HepG2 (cell line): ENCODE measurements around the gene AGBL2. TPM values are rescaled to one million over a fixed set of nuclear protein-coding genes. Genes with fewer than 3 reads are reported as not detected.

Experiments used
- ATAC-seq: fragments of 200-7000 bp; cut with Tn5 transposase; 3 replicates; pipeline ENCODE4 v1.9.1; 2020; ENCODE audit warnings: mild to moderate bottlenecking, moderate library complexity
- BruUV-seq: library from RNA; stranded (reverse); fragments of 400-500 nt; replicated peaks from 2 replicates; lab custom pipeline; 2021; lab: Mats Ljungman, UMichigan
- CTCF ChIA-PET: fragments of 300-600 bp; formaldehyde crosslinking; extraction: SDS; loops from one replicate; lab custom pipeline; 2021; ENCODE audit warnings: low total read pairs, inconsistent platforms, low intra/inter-chr PET ratio; lab: Yijun Ruan, JAX
- POLR2A ChIA-PET: fragments of 350-600 bp; sonication (Branson Sonifier 250); formaldehyde crosslinking; loops from one replicate; lab custom pipeline; 2020; ENCODE audit warnings: antibody characterized with exemption, inconsistent platforms; lab: Yijun Ruan, JAX
- DNase-seq: peaks from one replicate; pipeline ENCODE4 v3.0.0-alpha.2; 2015; ENCODE audit warnings: low spot score
- FAIRE-seq: peaks from 3 replicates; lab custom pipeline; 2011; peaks lifted over from hg19 to GRCh38; lab: Jason Lieb, UNC
- H2AFZ ChIP-seq: one replicate; pipeline ENCODE4 v1.6.1; 2011; ENCODE audit warnings: low read length, inconsistent platforms
- H3K27ac ChIP-seq: fragments of 300-600 bp; 3 replicates; pipeline ENCODE4 v1.8.0; 2011; ENCODE audit warnings: mixed run types, mild to moderate bottlenecking, mixed read lengths, low read length, inconsistent platforms; ENCODE audit not compliant: insufficient read depth; ENCODE audit errors: extremely low read length
- H3K27me3 ChIP-seq, 2 experiments: fragments of 200-600 bp in 1 of 2; 2 replicates in 1 of 2; 3 replicates in 1 of 2; pipeline versions ENCODE4 v1.6.0 to v1.8.0; 2011; ENCODE audit warnings: low read length in 2 of 2, mild to moderate bottlenecking in 2 of 2, moderate library complexity in 2 of 2, inconsistent platforms in 1 of 2; ENCODE audit not compliant: insufficient read depth in 2 of 2, control insufficient read depth in 1 of 2
- H3K36me3 ChIP-seq, 2 experiments: fragments of 200-600 bp in 1 of 2; replicated peaks in 1 of 2; 2 replicates in 1 of 2; 3 replicates in 1 of 2; pipeline versions ENCODE4 v1.5.1 to v1.8.0; 2011; ENCODE audit warnings: low read length in 2 of 2, inconsistent platforms in 1 of 2; ENCODE audit not compliant: insufficient read depth in 2 of 2, control insufficient read depth in 1 of 2
- H3K4me1 ChIP-seq: 2 replicates; pipeline ENCODE4 v1.5.1; 2012; ENCODE audit warnings: low read length, inconsistent platforms; ENCODE audit not compliant: insufficient read depth
- H3K4me2 ChIP-seq: 2 replicates; pipeline ENCODE4 v1.6.0; 2011; ENCODE audit warnings: low read depth, low read length, inconsistent platforms
- H3K4me3 ChIP-seq, 3 experiments: fragments of 200-600 bp in 1 of 3; sonication (generic), shearing (Covaris generic) in 1 of 3; replicated peaks in 1 of 3; 2 replicates each; pipeline ENCODE4 v1.5.1; 2011 to 2016; ENCODE audit warnings: low read length in 3 of 3, inconsistent platforms in 2 of 3, low read depth in 2 of 3, mild to moderate bottlenecking in 2 of 3, control low read depth in 1 of 3, mixed read lengths in 1 of 3; ENCODE audit not compliant: insufficient read depth in 1 of 3
- H3K79me2 ChIP-seq: one replicate; pipeline ENCODE4 v1.6.1; 2011; ENCODE audit warnings: low read length, inconsistent platforms; ENCODE audit not compliant: insufficient read depth
- H3K9ac ChIP-seq: 2 replicates; pipeline ENCODE4 v1.6.0; 2011; ENCODE audit warnings: mild to moderate bottlenecking, low read depth, low read length, inconsistent platforms; ENCODE audit not compliant: insufficient read depth
- H3K9me3 ChIP-seq: 2 replicates; pipeline ENCODE4 v1.5.1; 2012; ENCODE audit warnings: mild to moderate bottlenecking, low read length
- H4K20me1 ChIP-seq: 2 replicates; pipeline ENCODE4 v1.6.0; 2011; ENCODE audit warnings: inconsistent platforms, mild to moderate bottlenecking, low read length, moderate library complexity; ENCODE audit not compliant: insufficient read depth
- CAMTA2 ChIP-seq: sonication (generic); formaldehyde crosslinking; IDR thresholded peaks from 2 replicates; pipeline ENCODE4 v1.4.0; 2020; ENCODE audit warnings: mild to moderate bottlenecking, missing genetic modification reagents, borderline replicate concordance
- CREB1 ChIP-seq, 2 experiments: fragments of 450-650 bp in 1 of 2; IDR thresholded peaks; 2 replicates each; pipeline ENCODE4 v1.6.1; 2016 to 2017; ENCODE audit warnings: control low read depth in 1 of 2, mild to moderate bottlenecking in 1 of 2, missing compliant biosample characterization in 1 of 2, missing genetic modification characterization in 1 of 2
- FOXO1 ChIP-seq: sonication (generic); formaldehyde crosslinking; IDR thresholded peaks from 2 replicates; pipeline ENCODE4 v1.4.0; 2020; ENCODE audit warnings: missing genetic modification reagents
- HMG20A ChIP-seq: IDR thresholded peaks from 2 replicates; pipeline ENCODE4 v1.6.1; 2016; ENCODE audit warnings: borderline replicate concordance
- NFE2L1 ChIP-seq: sonication (generic); formaldehyde crosslinking; IDR thresholded peaks from 2 replicates; pipeline ENCODE4 v1.4.0; 2020; ENCODE audit warnings: missing genetic modification reagents, mild to moderate bottlenecking, borderline replicate concordance
- SP140L ChIP-seq: sonication (generic); formaldehyde crosslinking; IDR thresholded peaks from 2 replicates; pipeline ENCODE4 v1.4.0; 2020; ENCODE audit warnings: missing genetic modification reagents, borderline replicate concordance
- TOE1 ChIP-seq: sonication (generic); formaldehyde crosslinking; IDR thresholded peaks from 2 replicates; pipeline ENCODE4 v1.4.0; 2020; ENCODE audit warnings: mild to moderate bottlenecking, missing genetic modification reagents
- ZBTB21 ChIP-seq: sonication (generic); formaldehyde crosslinking; IDR thresholded peaks from 2 replicates; pipeline ENCODE4 v1.4.0; 2020; ENCODE audit warnings: missing genetic modification reagents
- ZNF235 ChIP-seq: sonication (generic); formaldehyde crosslinking; IDR thresholded peaks from 2 replicates; pipeline ENCODE4 v1.8.1; 2023; ENCODE audit warnings: mild to moderate bottlenecking, missing genetic modification reagents, borderline replicate concordance
- ZNF274 ChIP-seq: sonication (generic); formaldehyde crosslinking; IDR thresholded peaks from 2 replicates; pipeline ENCODE4 v1.5.1; 2020; ENCODE audit warnings: mild to moderate bottlenecking, missing genetic modification reagents
- ZNF331 ChIP-seq: sonication (generic); formaldehyde crosslinking; IDR thresholded peaks from 2 replicates; pipeline ENCODE4 v1.4.0; 2020; ENCODE audit warnings: missing genetic modification reagents
- ZNF749 ChIP-seq: sonication (generic); formaldehyde crosslinking; IDR thresholded peaks from 2 replicates; pipeline ENCODE4 v1.8.0; 2022; ENCODE audit warnings: mild to moderate bottlenecking, missing genetic modification reagents, moderate library complexity, borderline replicate concordance
- WGBS: methylation state at CpG from one replicate; pipeline ENCODE4 v1.1.6; 2017; ENCODE audit warnings: low lambda C conversion rate; 5-methylcytosine and 5-hydroxymethylcytosine counted together
- in situ Hi-C: cut with HindIII; loops from 2 replicates; pipeline ENCODE4 v1.10.0; 2017; ENCODE audit warnings: low pct_unique_long_range_greater_than_20kb; ENCODE audit not compliant: extremely low pct_ligation_motif_present
- intact Hi-C: fragments of 100-400 bp; cut with micrococcal nuclease; formaldehyde crosslinking; loops from one replicate; pipeline ENCODE4 v1.10.0; 2022; ENCODE audit not compliant: unreplicated experiment
- polyA plus RNA-seq, 8 experiments: library from polyadenylated mRNA; depleted of rRNA in 3 of 8; stranded (reverse) in 7 of 8; unstranded in 1 of 8; fragments of >200 nt; fragmentation: Illumina TruSeq in 4 of 8; extraction: Trizol in 4 of 8; gene quantifications; 2 replicates each; pipeline versions ENCODE4 v1.2.1 to v1.2.3, GENCODE V29; 2011 to 2016; ENCODE audit warnings: low read depth in 4 of 8, missing spikeins in 1 of 8, mixed read lengths in 1 of 8; ENCODE audit not compliant: insufficient read depth in 1 of 8
- total RNA-seq, 5 experiments: library from RNA; depleted of rRNA; stranded (reverse); fragments of >200 nt; fragmentation: Illumina TruSeq; extraction: Trizol; gene quantifications; 2 replicates each; pipeline ENCODE4 v1.2.3, GENCODE V29; 2016; ENCODE audit warnings: low read depth in 1 of 5
- TF ChIP-seq, protein P1 (sequence below): sonication (generic); formaldehyde crosslinking; IDR thresholded peaks from 2 replicates; pipeline ENCODE4 v1.5.0; 2020; ENCODE audit warnings: missing genetic modification reagents
- TF ChIP-seq, protein P2 (sequence below): sonication (generic); formaldehyde crosslinking; IDR thresholded peaks from 2 replicates; pipeline ENCODE4 v1.4.0; 2020; ENCODE audit warnings: missing genetic modification reagents
- TF ChIP-seq, protein P3 (sequence below): sonication (generic); formaldehyde crosslinking; IDR thresholded peaks from 2 replicates; pipeline ENCODE4 v1.4.0; 2020; ENCODE audit warnings: missing genetic modification reagents
- TF ChIP-seq, protein P4 (sequence below): sonication (generic); formaldehyde crosslinking; IDR thresholded peaks from 2 replicates; pipeline ENCODE4 v1.4.0; 2020; ENCODE audit warnings: mild to moderate bottlenecking, missing genetic modification reagents

The AGBL2 gene
- total and polyA plus RNA-seq, 2 of the 13 experiments (the other 11 are each of a cell fraction or from before 2014, with no cell fraction given): 1.6 to 5.7 TPM

DNA sequence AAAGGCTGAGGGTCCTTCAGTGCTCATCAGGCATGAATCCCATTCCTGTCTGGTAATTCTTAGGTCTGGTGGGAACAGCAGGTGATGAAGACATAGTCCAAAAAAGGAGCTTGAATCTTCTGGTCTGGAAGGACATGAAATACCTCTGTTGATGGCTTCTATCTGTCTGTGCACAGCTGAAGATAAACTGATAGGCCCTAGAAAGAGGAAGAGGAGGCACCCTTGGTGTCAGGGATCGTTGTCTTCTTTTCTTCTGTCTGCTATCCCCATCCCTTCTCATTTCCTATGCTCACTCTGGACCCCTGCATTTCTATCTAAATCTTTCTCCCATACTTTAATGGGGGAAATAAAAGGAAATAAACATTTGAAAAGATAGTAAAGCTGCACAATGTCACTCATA lies 9.4 kb downstream of the AGBL2 start (continued):
- TF ChIP-seq, protein P1, sequence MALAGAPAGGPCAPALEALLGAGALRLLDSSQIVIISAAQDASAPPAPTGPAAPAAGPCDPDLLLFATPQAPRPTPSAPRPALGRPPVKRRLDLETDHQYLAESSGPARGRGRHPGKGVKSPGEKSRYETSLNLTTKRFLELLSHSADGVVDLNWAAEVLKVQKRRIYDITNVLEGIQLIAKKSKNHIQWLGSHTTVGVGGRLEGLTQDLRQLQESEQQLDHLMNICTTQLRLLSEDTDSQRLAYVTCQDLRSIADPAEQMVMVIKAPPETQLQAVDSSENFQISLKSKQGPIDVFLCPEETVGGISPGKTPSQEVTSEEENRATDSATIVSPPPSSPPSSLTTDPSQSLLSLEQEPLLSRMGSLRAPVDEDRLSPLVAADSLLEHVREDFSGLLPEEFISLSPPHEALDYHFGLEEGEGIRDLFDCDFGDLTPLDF (CRISPR knock-in tag): no peak
- no peak for TF ChIP-seq ZNF274
- TF ChIP-seq, protein P2, sequence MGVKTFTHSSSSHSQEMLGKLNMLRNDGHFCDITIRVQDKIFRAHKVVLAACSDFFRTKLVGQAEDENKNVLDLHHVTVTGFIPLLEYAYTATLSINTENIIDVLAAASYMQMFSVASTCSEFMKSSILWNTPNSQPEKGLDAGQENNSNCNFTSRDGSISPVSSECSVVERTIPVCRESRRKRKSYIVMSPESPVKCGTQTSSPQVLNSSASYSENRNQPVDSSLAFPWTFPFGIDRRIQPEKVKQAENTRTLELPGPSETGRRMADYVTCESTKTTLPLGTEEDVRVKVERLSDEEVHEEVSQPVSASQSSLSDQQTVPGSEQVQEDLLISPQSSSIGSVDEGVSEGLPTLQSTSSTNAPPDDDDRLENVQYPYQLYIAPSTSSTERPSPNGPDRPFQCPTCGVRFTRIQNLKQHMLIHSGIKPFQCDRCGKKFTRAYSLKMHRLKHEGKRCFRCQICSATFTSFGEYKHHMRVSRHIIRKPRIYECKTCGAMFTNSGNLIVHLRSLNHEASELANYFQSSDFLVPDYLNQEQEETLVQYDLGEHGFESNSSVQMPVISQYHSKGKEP (CRISPR knock-in tag): no peak
- TF ChIP-seq ZNF331 (CRISPR knock-in tag): no peak
- no peak for TF ChIP-seq SP140L (CRISPR knock-in tag)
- no peak for TF ChIP-seq CREB1 (IDR thresholded peaks at IDR 0.05)
- TF ChIP-seq CREB1 (CRISPR knock-in tag; IDR thresholded peaks at IDR 0.05): no peak
- no peak for TF ChIP-seq FOXO1 (CRISPR knock-in tag)

DNA sequence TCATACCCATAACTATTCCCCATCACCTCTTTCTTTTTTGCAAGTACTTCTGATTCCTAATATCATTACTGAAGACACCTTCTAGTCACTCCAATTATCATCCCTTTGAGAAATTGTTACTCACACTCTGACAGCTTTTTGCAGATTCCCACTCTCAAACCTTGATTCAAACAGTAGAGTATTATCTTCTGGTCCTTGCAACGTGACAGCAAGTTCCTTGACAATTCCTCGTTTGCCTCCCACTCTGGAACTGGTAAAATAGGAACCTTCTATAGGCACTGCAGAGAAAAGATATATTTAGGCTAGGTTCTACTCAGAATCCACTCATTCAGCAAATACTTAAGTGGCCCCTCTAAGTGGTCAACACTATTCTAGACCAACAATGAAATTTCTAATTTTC lies 23.2 kb downstream of the AGBL2 start:
- 33% methylated on average over 2 of the region's 2 CpGs for WGBS
- TF ChIP-seq ZNF235: no peak
- no peak for TF ChIP-seq TOE1 (CRISPR knock-in tag)
- no peak for TF ChIP-seq HMG20A
- no peak for TF ChIP-seq NFE2L1 (CRISPR knock-in tag)
- TF ChIP-seq, protein P3, sequence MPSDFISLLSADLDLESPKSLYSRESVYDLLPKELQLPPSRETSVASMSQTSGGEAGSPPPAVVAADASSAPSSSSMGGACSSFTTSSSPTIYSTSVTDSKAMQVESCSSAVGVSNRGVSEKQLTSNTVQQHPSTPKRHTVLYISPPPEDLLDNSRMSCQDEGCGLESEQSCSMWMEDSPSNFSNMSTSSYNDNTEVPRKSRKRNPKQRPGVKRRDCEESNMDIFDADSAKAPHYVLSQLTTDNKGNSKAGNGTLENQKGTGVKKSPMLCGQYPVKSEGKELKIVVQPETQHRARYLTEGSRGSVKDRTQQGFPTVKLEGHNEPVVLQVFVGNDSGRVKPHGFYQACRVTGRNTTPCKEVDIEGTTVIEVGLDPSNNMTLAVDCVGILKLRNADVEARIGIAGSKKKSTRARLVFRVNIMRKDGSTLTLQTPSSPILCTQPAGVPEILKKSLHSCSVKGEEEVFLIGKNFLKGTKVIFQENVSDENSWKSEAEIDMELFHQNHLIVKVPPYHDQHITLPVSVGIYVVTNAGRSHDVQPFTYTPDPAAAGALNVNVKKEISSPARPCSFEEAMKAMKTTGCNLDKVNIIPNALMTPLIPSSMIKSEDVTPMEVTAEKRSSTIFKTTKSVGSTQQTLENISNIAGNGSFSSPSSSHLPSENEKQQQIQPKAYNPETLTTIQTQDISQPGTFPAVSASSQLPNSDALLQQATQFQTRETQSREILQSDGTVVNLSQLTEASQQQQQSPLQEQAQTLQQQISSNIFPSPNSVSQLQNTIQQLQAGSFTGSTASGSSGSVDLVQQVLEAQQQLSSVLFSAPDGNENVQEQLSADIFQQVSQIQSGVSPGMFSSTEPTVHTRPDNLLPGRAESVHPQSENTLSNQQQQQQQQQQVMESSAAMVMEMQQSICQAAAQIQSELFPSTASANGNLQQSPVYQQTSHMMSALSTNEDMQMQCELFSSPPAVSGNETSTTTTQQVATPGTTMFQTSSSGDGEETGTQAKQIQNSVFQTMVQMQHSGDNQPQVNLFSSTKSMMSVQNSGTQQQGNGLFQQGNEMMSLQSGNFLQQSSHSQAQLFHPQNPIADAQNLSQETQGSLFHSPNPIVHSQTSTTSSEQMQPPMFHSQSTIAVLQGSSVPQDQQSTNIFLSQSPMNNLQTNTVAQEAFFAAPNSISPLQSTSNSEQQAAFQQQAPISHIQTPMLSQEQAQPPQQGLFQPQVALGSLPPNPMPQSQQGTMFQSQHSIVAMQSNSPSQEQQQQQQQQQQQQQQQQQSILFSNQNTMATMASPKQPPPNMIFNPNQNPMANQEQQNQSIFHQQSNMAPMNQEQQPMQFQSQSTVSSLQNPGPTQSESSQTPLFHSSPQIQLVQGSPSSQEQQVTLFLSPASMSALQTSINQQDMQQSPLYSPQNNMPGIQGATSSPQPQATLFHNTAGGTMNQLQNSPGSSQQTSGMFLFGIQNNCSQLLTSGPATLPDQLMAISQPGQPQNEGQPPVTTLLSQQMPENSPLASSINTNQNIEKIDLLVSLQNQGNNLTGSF (CRISPR knock-in tag): no peak
- no peak for TF ChIP-seq CAMTA2
- TF ChIP-seq ZBTB21: no peak
- TF ChIP-seq, protein P4, sequence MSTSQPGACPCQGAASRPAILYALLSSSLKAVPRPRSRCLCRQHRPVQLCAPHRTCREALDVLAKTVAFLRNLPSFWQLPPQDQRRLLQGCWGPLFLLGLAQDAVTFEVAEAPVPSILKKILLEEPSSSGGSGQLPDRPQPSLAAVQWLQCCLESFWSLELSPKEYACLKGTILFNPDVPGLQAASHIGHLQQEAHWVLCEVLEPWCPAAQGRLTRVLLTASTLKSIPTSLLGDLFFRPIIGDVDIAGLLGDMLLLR: no peak
- TF ChIP-seq ZNF749 (CRISPR knock-in tag): no peak

More for the DNA sequence above, 23.2 kb downstream of the AGBL2 start:
- no peak for FAIRE-seq
- Histone ChIP-seq H2AFZ (no peak overlapping the region), H3K4me1 (no peaks in the 10 kb centered on the region), H3K27me3 (no peaks in the 10 kb centered on the region), H3K9ac (no peak overlapping the region), H3K9me3 (no peaks in the 10 kb centered on the region), H3K36me3 (no peaks in the 10 kb centered on the region), H4K20me1 (no peaks in the 10 kb centered on the region), H3K27ac (no peak overlapping the region), H3K4me3 (no peak overlapping the region), H3K4me2 (no peak overlapping the region), H3K79me2 (no peaks in the 10 kb centered on the region)
- ChIA-PET POLR2A (no interaction called here), CTCF (no interaction called here)
- intact Hi-C loops (no loop called here), in situ Hi-C loops (no loop called here)
- BruUV-seq: no TSS peak
- DNase-seq: no peak
- no peak for ATAC-seq
